ENCODE results near the gene NDUFA7.
A peak's percentile ranks its signal among the peaks of the same experiment; 100 is the strongest.

NDUFA7 gene

GRCh38 chr19:8302357-8302691, 18.9 kb downstream of the NDUFA7 start (continued):
- TF ChIP-seq PATZ1 (CRISPR knock-in tag; IDR thresholded peaks at IDR 0.05; ENCODE audit: borderline replicate concordance): no peak
- TF ChIP-seq GLIS3 (CRISPR knock-in tag; IDR thresholded peaks at IDR 0.05): no peak
- no peak for TF ChIP-seq POU6F1 (CRISPR knock-in tag; IDR thresholded peaks at IDR 0.05; ENCODE audit: borderline replicate concordance, low read depth)
- TF ChIP-seq CSRNP3 (CRISPR knock-in tag; IDR thresholded peaks at IDR 0.05): no peak

- peak; percentile 82 for ATAC-seq
These were observed 29.8 kb downstream of the NDUFA7 start for GRCh38 chr19:8291337-8291736.

GRCh38 chr19:8276508-8276907, 44.7 kb downstream of the NDUFA7 start:
- peak; percentile 81 for ATAC-seq

GRCh38 chr19:8269724-8270123, 51.5 kb downstream of the NDUFA7 start:
- ATAC-seq: no peak
- TF ChIP-seq ZFP30 (CRISPR knock-in tag; IDR thresholded peaks at IDR 0.05) (no peak), POU6F1 (CRISPR knock-in tag; IDR thresholded peaks at IDR 0.05; ENCODE audit: borderline replicate concordance, low read depth) (no peak), TCF4 (CRISPR knock-in tag; IDR thresholded peaks at IDR 0.05; ENCODE audit: borderline replicate concordance) (no peak), ZNF70 (CRISPR knock-in tag; IDR thresholded peaks at IDR 0.05) (no peak), PATZ1 (CRISPR knock-in tag; IDR thresholded peaks at IDR 0.05; ENCODE audit: borderline replicate concordance) (no peak), ZC3H10 (CRISPR knock-in tag; IDR thresholded peaks at IDR 0.05) (no peak)

GRCh38 chr19:8265872-8266271, 55.3 kb downstream of the NDUFA7 start:
- no peak for ATAC-seq
- no peak for TF ChIP-seq ZFP30 (CRISPR knock-in tag; IDR thresholded peaks at IDR 0.05)
- TF ChIP-seq ZNF70 (CRISPR knock-in tag; IDR thresholded peaks at IDR 0.05): no peak
- TF ChIP-seq TCF4 (CRISPR knock-in tag; IDR thresholded peaks at IDR 0.05; ENCODE audit: borderline replicate concordance): no peak
- no peak for TF ChIP-seq POU6F1 (CRISPR knock-in tag; IDR thresholded peaks at IDR 0.05; ENCODE audit: borderline replicate concordance, low read depth)
- no peak for TF ChIP-seq ISL1 (CRISPR knock-in tag; IDR thresholded peaks at IDR 0.05)
- no peak for TF ChIP-seq ZNF8 (CRISPR knock-in tag; IDR thresholded peaks at IDR 0.05)
- no peak for TF ChIP-seq SNAI2 (CRISPR knock-in tag; IDR thresholded peaks at IDR 0.05)
- TF ChIP-seq ZC3H10 (CRISPR knock-in tag; IDR thresholded peaks at IDR 0.05): no peak
- TF ChIP-seq ARNTL (CRISPR knock-in tag; IDR thresholded peaks at IDR 0.05; ENCODE audit: borderline replicate concordance, low read depth): no peak
- TF ChIP-seq TOX (CRISPR knock-in tag; IDR thresholded peaks at IDR 0.05; ENCODE audit: borderline replicate concordance): no peak
- no peak for TF ChIP-seq PATZ1 (CRISPR knock-in tag; IDR thresholded peaks at IDR 0.05; ENCODE audit: borderline replicate concordance)
- no peak for TF ChIP-seq CREB5 (CRISPR knock-in tag; IDR thresholded peaks at IDR 0.05; ENCODE audit: low read depth)
- no peak for TF ChIP-seq ZNF565 (CRISPR knock-in tag; conservative IDR thresholded peaks at IDR 0.05; ENCODE audit: low read depth)
- TF ChIP-seq TSHZ2 (CRISPR knock-in tag; IDR thresholded peaks at IDR 0.05): no peak

Measured in SK-N-SH treated with all-trans-retinoic acid at 6 μM for 48 hours (cell line).